GM23338 (cell line): ENCODE data around the gene PIGC. TPM values are rescaled to one million over a fixed set of nuclear protein-coding genes. Genes with fewer than 3 reads are reported as not detected.

Experiments used
- ATAC-seq: fragments of 200-7000 bp; cut with Tn5 transposase; 3 replicates; pipeline ENCODE4 v1.9.1; 2020
- DNase-seq: peaks from one replicate; pipeline ENCODE4 v3.0.0-alpha.2; 2015; ENCODE audit warnings: low spot score
- H2AFZ ChIP-seq: fragments of 200-600 bp; sonication (generic); 2 replicates; pipeline ENCODE4 v1.8.0; 2016; ENCODE audit warnings: antibody characterized with exemption, mild to moderate bottlenecking, moderate library complexity
- H3F3A ChIP-seq: fragments of 200-600 bp; sonication (generic); replicated peaks from 2 replicates; pipeline ENCODE4 v1.8.0; 2017; ENCODE audit warnings: antibody characterized with exemption, mixed run types, low read depth
- H3K27ac ChIP-seq: fragments of 200-600 bp; sonication (generic); 2 replicates; pipeline ENCODE4 v1.6.1; 2016; ENCODE audit warnings: low read depth
- H3K27me3 ChIP-seq: fragments of 200-600 bp; sonication (generic); 2 replicates; pipeline ENCODE4 v1.8.0; 2016; ENCODE audit warnings: mild to moderate bottlenecking, mixed run types, moderate library complexity; ENCODE audit not compliant: insufficient read depth
- H3K36me3 ChIP-seq: fragments of 200-600 bp; sonication (generic); 2 replicates; pipeline ENCODE4 v1.8.0; 2016; ENCODE audit warnings: mild to moderate bottlenecking; ENCODE audit not compliant: insufficient read depth
- H3K4me1 ChIP-seq: fragments of 200-600 bp; sonication (generic); 2 replicates; pipeline ENCODE4 v1.8.0; 2016; ENCODE audit warnings: mild to moderate bottlenecking, moderate library complexity; ENCODE audit not compliant: insufficient read depth
- H3K4me2 ChIP-seq: fragments of 200-600 bp; sonication (generic); 2 replicates; pipeline ENCODE4 v1.7.1; 2017; ENCODE audit warnings: mixed run types
- H3K4me3 ChIP-seq: fragments of 200-600 bp; sonication (generic); 2 replicates; pipeline ENCODE4 v1.6.1; 2016; ENCODE audit warnings: mixed run types
- H3K79me2 ChIP-seq: fragments of 200-600 bp; sonication (generic); replicated peaks from 2 replicates; pipeline ENCODE4 v1.8.0; 2017; ENCODE audit warnings: mild to moderate bottlenecking; ENCODE audit not compliant: insufficient read depth
- H3K9me2 ChIP-seq: fragments of 200-600 bp; sonication (generic); 2 replicates; pipeline ENCODE4 v1.8.0; 2017; ENCODE audit not compliant: insufficient read depth
- H4K20me1 ChIP-seq: fragments of 200-600 bp; sonication (generic); replicated peaks from 2 replicates; pipeline ENCODE4 v1.8.0; 2017; ENCODE audit warnings: mild to moderate bottlenecking; ENCODE audit not compliant: insufficient read depth
- H3K27ac Mint-ChIP-seq: 2 replicates; pipeline ENCODE4 v1.8.0; 2020; ENCODE audit warnings: inconsistent platforms, mild to moderate bottlenecking, moderate library complexity, mixed read lengths
- H3K27me3 Mint-ChIP-seq: 3 replicates; pipeline ENCODE4 v1.8.0; 2022; ENCODE audit warnings: low read depth, mild to moderate bottlenecking, moderate library complexity, mixed read lengths, inconsistent platforms; ENCODE audit not compliant: insufficient read depth, poor library complexity
- H3K36me3 Mint-ChIP-seq: 3 replicates; pipeline ENCODE4 v1.8.0; 2021; ENCODE audit warnings: low read depth, mild to moderate bottlenecking, inconsistent platforms, moderate library complexity, mixed read lengths
- H3K4me1 Mint-ChIP-seq: 3 replicates; pipeline ENCODE4 v1.8.0; 2020; ENCODE audit warnings: mild to moderate bottlenecking, inconsistent platforms, mixed read lengths
- H3K4me3 Mint-ChIP-seq: 3 replicates; pipeline ENCODE4 v1.8.0; 2021; ENCODE audit warnings: moderate library complexity, mild to moderate bottlenecking, inconsistent platforms, mixed read lengths
- H3K9me3 Mint-ChIP-seq: 3 replicates; pipeline ENCODE4 v1.8.0; 2020; ENCODE audit warnings: moderate library complexity, mild to moderate bottlenecking, inconsistent platforms, mixed read lengths
- CREB1 ChIP-seq: fragments of 250-450 bp; sonication (Bioruptor Pico); IDR thresholded peaks from 2 replicates; pipeline ENCODE4 v1.5.0; 2020; ENCODE audit warnings: low read depth, mild to moderate bottlenecking, moderate library complexity
- CTCF ChIP-seq, 2 experiments: fragments of 200-600 bp in 1 of 2; sonication (generic) in 1 of 2; conservative IDR thresholded peaks; 2 replicates each; pipeline versions ENCODE4 v1.5.1 to v1.6.1; 2016 to 2017; ENCODE audit warnings: antibody characterized with exemption in 2 of 2, low read depth in 2 of 2, mild to moderate bottlenecking in 2 of 2, moderate library complexity in 1 of 2
- ETS1 ChIP-seq: IDR thresholded peaks from 2 replicates; pipeline ENCODE4 v1.6.1; 2016; ENCODE audit warnings: antibody characterized with exemption
- EZH2 ChIP-seq: fragments of 200-600 bp; sonication (generic); IDR thresholded peaks from one replicate; pipeline ENCODE4 v1.8.0; 2017; ENCODE audit warnings: antibody characterized with exemption, mild to moderate bottlenecking, low read depth; ENCODE audit not compliant: unreplicated experiment
- EZH2phosphoT487 ChIP-seq: fragments of 200-600 bp; sonication (generic); IDR thresholded peaks from one replicate; pipeline ENCODE4 v1.8.1; 2018; ENCODE audit warnings: antibody characterized with exemption; ENCODE audit not compliant: unreplicated experiment
- JUNB ChIP-seq: IDR thresholded peaks from one replicate; pipeline ENCODE4 v1.6.1; 2016; ENCODE audit warnings: antibody characterized with exemption; ENCODE audit not compliant: unreplicated experiment
- NANOG ChIP-seq: IDR thresholded peaks from 2 replicates; pipeline ENCODE4 v1.6.1; 2016; ENCODE audit warnings: antibody characterized with exemption, borderline replicate concordance
- POLR2AphosphoS5 ChIP-seq: IDR thresholded peaks from 2 replicates; pipeline ENCODE4 v1.6.1; 2016; ENCODE audit warnings: antibody characterized with exemption, low read depth
- REST ChIP-seq: IDR thresholded peaks from one replicate; pipeline ENCODE4 v1.6.1; 2018; ENCODE audit warnings: antibody characterized with exemption; ENCODE audit not compliant: unreplicated experiment
- STAT1 ChIP-seq: IDR thresholded peaks from one replicate; pipeline ENCODE4 v1.6.1; 2016; ENCODE audit warnings: antibody characterized with exemption; ENCODE audit not compliant: unreplicated experiment
- ZNF114 ChIP-seq: fragments of 250-450 bp; sonication (Bioruptor Pico); IDR thresholded peaks from 2 replicates; pipeline ENCODE4 v1.5.0; 2020; ENCODE audit warnings: mild to moderate bottlenecking, moderate library complexity
- ZNF331 ChIP-seq: fragments of 250-450 bp; sonication (Bioruptor Pico); IDR thresholded peaks from 2 replicates; pipeline ENCODE4 v1.5.0; 2020; ENCODE audit warnings: low read depth, mild to moderate bottlenecking, moderate library complexity
- ZNF462 ChIP-seq: fragments of 250-450 bp; sonication (Bioruptor Pico); IDR thresholded peaks from 2 replicates; pipeline ENCODE4 v1.5.0; 2020; ENCODE audit warnings: mild to moderate bottlenecking, moderate library complexity
- polyA plus RNA-seq: library from polyadenylated mRNA; unstranded; fragments of >200 nt; fragmentation: Nextera tagmentation; extraction: Ambion mirVana; gene quantifications from 2 replicates; pipeline ENCODE4 v1.2.1, GENCODE V29; 2016
- total RNA-seq: library from RNA; depleted of rRNA; stranded (reverse); fragments of >200 nt; shearing (Covaris generic); gene quantifications from 2 replicates; pipeline ENCODE4 v1.2.3, GENCODE V29; 2014

PIGC gene
- total and polyA plus RNA-seq, 2 experiments from 2014 or later: 22.5 to 28.1 TPM

- no peaks in the 10 kb centered on the region for H3F3A ChIP-seq
- Mint-ChIP-seq H3K4me1 (peaks cover 12% of the 10 kb centered on the region), H3K27ac (no peak overlapping the region), H3K9me3 (no peaks in the 10 kb centered on the region), H3K4me3 (no peak overlapping the region), H3K27me3 (peaks cover 3% of the 10 kb centered on the region), H3K36me3 (no peaks in the 10 kb centered on the region)
- no peaks in the 10 kb centered on the region for H4K20me1 ChIP-seq
- H3K27ac ChIP-seq: no peak overlapping the region
- no peak overlapping the region for H3K4me2 ChIP-seq
- ATAC-seq (no peak), DNase-seq (no peak)
- H2AFZ ChIP-seq: peak overlapping the region; percentile 97; the same call in 1 of the 2 replicates
- no peak overlapping the region for H3K4me3 ChIP-seq
- no peaks in the 10 kb centered on the region for H3K27me3 ChIP-seq
- TF ChIP-seq EZH2 (no peak), ZNF462 (CRISPR knock-in tag) (no peak), JUNB (no peak), CTCF (conservative IDR thresholded peaks at IDR 0.05; ENCODE audit: low read depth in 2 of 2) (no peak), CREB1 (CRISPR knock-in tag) (no peak), EZH2phosphoT487 (no peak), STAT1 (no peak), REST (no peak), ZNF331 (CRISPR knock-in tag) (no peak), ETS1 (no peak), NANOG (no peak), ZNF114 (CRISPR knock-in tag) (no peak), POLR2AphosphoS5 (no peak)
- H3K4me1 ChIP-seq: no peaks in the 10 kb centered on the region; the same call in 1 of the 2 replicates
- no peaks in the 10 kb centered on the region for H3K9me2 ChIP-seq
- H3K79me2 ChIP-seq: no peaks in the 10 kb centered on the region
- H3K36me3 ChIP-seq: no peaks in the 10 kb centered on the region
Observed at GRCh38 chr1:172480431-172480830, 36.6 kb upstream of the PIGC start.
